Vagina (tissue), 2 donors: ENCODE results near the gene SLC13A1.

Experiments
- CTCF ChIP-seq, 3 experiments: fragments of 450-650 bp in 2 of 3; fragments of 200-600 bp in 1 of 3; sonication (generic) in 1 of 3; IDR thresholded peaks; one replicate each; pipeline ENCODE4 v1.5.1; 2017 to 2019; ENCODE audit warnings: antibody characterized with exemption in 3 of 3, mild to moderate bottlenecking in 2 of 3, moderate library complexity in 2 of 3
- POLR2A ChIP-seq, 2 donors: fragments of 450-650 bp; IDR thresholded peaks; one replicate each; pipeline ENCODE4 v1.6.1; 2017; ENCODE audit warnings: antibody characterized with exemption in 2 of 2, mild to moderate bottlenecking in 2 of 2, moderate library complexity in 2 of 2

- TF ChIP-seq CTCF (IDR thresholded peaks at IDR 0.05) (no peak), POLR2A (IDR thresholded peaks at IDR 0.05) (no peak)
These were observed 9.5 kb downstream of the SLC13A1 start for GRCh38 chr7:123190109-123190831.
